A549 (cell line): ENCODE data around the gene KCNQ1. TPM values are rescaled to one million over a fixed set of nuclear protein-coding genes. Genes with fewer than 3 reads are reported as not detected.

Source experiments
- ATAC-seq, 2 experiments: fragments of 200-7000 bp in 1 of 2; fragments of >200 bp in 1 of 2; cut with Nextera tagmentation in 1 of 2; cut with Tn5 transposase in 1 of 2; 3 replicates each; pipeline versions ENCODE4 v1.8.0 to v1.9.1; 2018 to 2020; ENCODE audit warnings: mild to moderate bottlenecking in 1 of 2, moderate library complexity in 1 of 2
- CTCF ChIA-PET: fragments of 300-600 bp; sonication (Branson Sonifier 250); formaldehyde crosslinking; extraction: SDS; loops from one replicate; lab custom pipeline; 2021; ENCODE audit warnings: antibody characterized with exemption, inconsistent platforms; lab: Yijun Ruan, JAX
- POLR2A ChIA-PET: fragments of 350-600 bp; formaldehyde crosslinking; extraction: SDS; loops from one replicate; lab custom pipeline; 2021; ENCODE audit warnings: antibody characterized with exemption, inconsistent platforms; lab: Yijun Ruan, JAX
- DNase-seq, 2 experiments: peaks; one replicate each; pipeline versions ENCODE4 v3.0.0 to v3.0.0-alpha.2; 2011 to 2016; ENCODE audit warnings: low read depth in 1 of 2, low spot score in 1 of 2
- FAIRE-seq: peaks from 2 replicates; lab custom pipeline; 2011; peaks lifted over from hg19 to GRCh38; lab: Jason Lieb, UNC
- H3K27ac ChIP-seq, 2 experiments: fragments of >200 bp; sonication (Bioruptor Twin); formaldehyde crosslinking; 3 replicates each; pipeline ENCODE4 v1.5.1; 2016 to 2017
- H3K4me1 ChIP-seq: fragments of >200 bp; sonication (Bioruptor Twin); formaldehyde crosslinking; 3 replicates; pipeline ENCODE4 v1.6.1; 2016
- H3K4me2 ChIP-seq: fragments of >200 bp; sonication (Bioruptor Twin); formaldehyde crosslinking; 3 replicates; pipeline ENCODE4 v1.6.1; 2016
- H3K4me3 ChIP-seq: fragments of >200 bp; sonication (Bioruptor Twin); formaldehyde crosslinking; 3 replicates; pipeline ENCODE4 v1.5.1; 2016
- H3K9me3 ChIP-seq: fragments of >200 bp; sonication (Bioruptor Twin); formaldehyde crosslinking; 3 replicates; pipeline ENCODE4 v1.6.1; 2016
- BHLHE40 ChIP-seq: IDR thresholded peaks from 2 replicates; pipeline ENCODE4 v1.6.1; 2012; ENCODE audit warnings: low read depth, low read length, inconsistent platforms
- CEBPB ChIP-seq, 2 experiments: fragments of >200 bp in 1 of 2; sonication (Bioruptor Twin) in 1 of 2; formaldehyde crosslinking in 1 of 2; IDR thresholded peaks; 2 replicates each; pipeline ENCODE4 v1.6.1; 2012 to 2016
- E2F6 ChIP-seq: IDR thresholded peaks from 2 replicates; pipeline ENCODE4 v1.6.1; 2012; ENCODE audit warnings: low read depth, borderline replicate concordance
- EHF ChIP-seq: fragments of 250-450 bp; sonication (Bioruptor Pico); IDR thresholded peaks from 2 replicates; pipeline ENCODE4 v1.5.0; 2020; ENCODE audit warnings: mild to moderate bottlenecking
- EP300 ChIP-seq, 2 experiments: fragments of >200 bp; sonication (Bioruptor Twin); formaldehyde crosslinking; IDR thresholded peaks; 2 replicates in 1 of 2; 3 replicates in 1 of 2; pipeline ENCODE4 v1.6.1; 2016 to 2017
- FOSB ChIP-seq: fragments of 250-450 bp; sonication (Bioruptor Pico); IDR thresholded peaks from 2 replicates; pipeline ENCODE4 v1.5.0; 2020; ENCODE audit warnings: mild to moderate bottlenecking, moderate library complexity
- FOSL2 ChIP-seq, 2 experiments: fragments of 450-650 bp in 1 of 2; fragments of >200 bp in 1 of 2; sonication (Bioruptor Twin) in 1 of 2; formaldehyde crosslinking; IDR thresholded peaks; 2 replicates each; pipeline versions ENCODE4 v1.5.0 to v1.6.1; 2016 to 2020; ENCODE audit warnings: mild to moderate bottlenecking in 1 of 2, moderate library complexity in 1 of 2
- GATA3 ChIP-seq: IDR thresholded peaks from 2 replicates; pipeline ENCODE4 v1.6.1; 2012; ENCODE audit warnings: borderline replicate concordance
- HEYL ChIP-seq: fragments of 250-450 bp; sonication (Bioruptor Pico); IDR thresholded peaks from 2 replicates; pipeline ENCODE4 v1.8.0; 2021; ENCODE audit warnings: mild to moderate bottlenecking, moderate library complexity
- HOXA7 ChIP-seq: fragments of 250-450 bp; sonication (Bioruptor Pico); IDR thresholded peaks from 2 replicates; pipeline ENCODE4 v1.5.0; 2020; ENCODE audit warnings: mild to moderate bottlenecking, moderate library complexity
- JUNB ChIP-seq: fragments of >200 bp; sonication (Bioruptor Twin); formaldehyde crosslinking; IDR thresholded peaks from 2 replicates; pipeline ENCODE4 v1.6.1; 2016
- KDM1A ChIP-seq: fragments of 200-600 bp; sonication (generic); IDR thresholded peaks from 2 replicates; pipeline ENCODE4 v1.6.1; 2016; ENCODE audit warnings: low read depth, mild to moderate bottlenecking
- MAFK ChIP-seq: fragments of 450-650 bp; IDR thresholded peaks from 2 replicates; pipeline ENCODE4 v1.6.1; 2014; ENCODE audit not compliant: partially characterized antibody
- MAX ChIP-seq: IDR thresholded peaks from 2 replicates; pipeline ENCODE4 v1.6.1; 2012
- MAZ ChIP-seq: fragments of 150-350 bp; IDR thresholded peaks from 2 replicates; pipeline ENCODE4 v1.6.1; 2014; ENCODE audit warnings: antibody characterized with exemption, low read depth, low read length, borderline replicate concordance
- PBX3 ChIP-seq: IDR thresholded peaks from 2 replicates; pipeline ENCODE4 v1.6.1; 2012
- PHF8 ChIP-seq: fragments of 200-600 bp; sonication (generic); IDR thresholded peaks from 2 replicates; pipeline ENCODE4 v1.6.1; 2016; ENCODE audit warnings: low read depth, mild to moderate bottlenecking, antibody characterized with exemption, moderate library complexity, borderline replicate concordance
- POLR2AphosphoS2 ChIP-seq: conservative IDR thresholded peaks from 2 replicates; pipeline ENCODE4 v1.6.1; 2012; ENCODE audit warnings: low read length, improper control_type of control experiment, inconsistent platforms
- RAD21 ChIP-seq, 2 experiments: fragments of >200 bp in 1 of 2; sonication (Bioruptor Twin) in 1 of 2; formaldehyde crosslinking in 1 of 2; IDR thresholded peaks in 1 of 2; conservative IDR thresholded peaks in 1 of 2; 2 replicates in 1 of 2; 3 replicates in 1 of 2; pipeline ENCODE4 v1.6.1; 2012 to 2018; ENCODE audit warnings: inconsistent platforms in 1 of 2
- RFX5 ChIP-seq: fragments of 450-650 bp; IDR thresholded peaks from 2 replicates; pipeline ENCODE4 v1.7.1; 2014; ENCODE audit warnings: antibody characterized with exemption, mild to moderate bottlenecking, moderate library complexity
- SMC3 ChIP-seq: fragments of >200 bp; sonication (Bioruptor Twin); formaldehyde crosslinking; IDR thresholded peaks from 3 replicates; pipeline ENCODE4 v1.6.1; 2018; ENCODE audit warnings: inconsistent platforms
- ZC3H11A ChIP-seq: fragments of 450-650 bp; IDR thresholded peaks from 2 replicates; pipeline ENCODE4 v1.6.1; 2014; ENCODE audit warnings: antibody characterized with exemption, mild to moderate bottlenecking
- ZFP36 ChIP-seq: fragments of 450-650 bp; IDR thresholded peaks from 2 replicates; pipeline ENCODE4 v1.6.1; 2014; ENCODE audit warnings: borderline replicate concordance; ENCODE audit not compliant: partially characterized antibody
- ZNF302 ChIP-seq: fragments of 250-450 bp; sonication (Bioruptor Pico); IDR thresholded peaks from 2 replicates; pipeline ENCODE4 v1.9.0; 2021; ENCODE audit warnings: inconsistent platforms, mild to moderate bottlenecking, moderate library complexity
- WGBS: methylation state at CpG from one replicate; pipeline ENCODE4 v1.1.6; 2017; ENCODE audit errors: missing lambda C conversion rate; 5-methylcytosine and 5-hydroxymethylcytosine counted together
- polyA plus RNA-seq, 4 experiments: library from polyadenylated mRNA; depleted of rRNA in 3 of 4; stranded (reverse); fragments of >200 nt; fragmentation: RNase III in 1 of 4; extraction: RNeasy Plus Mini Kit Qiagen cat#74134 plus additional on column Dnase treatment in 1 of 4; gene quantifications; 2 replicates in 3 of 4; 3 replicates in 1 of 4; pipeline ENCODE4 v1.2.3, GENCODE V29; 2011 to 2017
- TF ChIP-seq, protein P1 (sequence below): fragments of 450-650 bp; IDR thresholded peaks from 2 replicates; pipeline ENCODE4 v1.6.1; 2014; ENCODE audit warnings: antibody characterized with exemption
- TF ChIP-seq, protein P2 (sequence below): fragments of 250-450 bp; sonication (Bioruptor Pico); IDR thresholded peaks from 2 replicates; pipeline ENCODE4 v1.5.0; 2021; ENCODE audit warnings: mild to moderate bottlenecking, moderate library complexity, borderline replicate concordance

Gene KCNQ1
- polyA plus RNA-seq, 2 of the 4 experiments (the other 2 are of a cell fraction) = 0.14 to 0.17 TPM

DNA sequence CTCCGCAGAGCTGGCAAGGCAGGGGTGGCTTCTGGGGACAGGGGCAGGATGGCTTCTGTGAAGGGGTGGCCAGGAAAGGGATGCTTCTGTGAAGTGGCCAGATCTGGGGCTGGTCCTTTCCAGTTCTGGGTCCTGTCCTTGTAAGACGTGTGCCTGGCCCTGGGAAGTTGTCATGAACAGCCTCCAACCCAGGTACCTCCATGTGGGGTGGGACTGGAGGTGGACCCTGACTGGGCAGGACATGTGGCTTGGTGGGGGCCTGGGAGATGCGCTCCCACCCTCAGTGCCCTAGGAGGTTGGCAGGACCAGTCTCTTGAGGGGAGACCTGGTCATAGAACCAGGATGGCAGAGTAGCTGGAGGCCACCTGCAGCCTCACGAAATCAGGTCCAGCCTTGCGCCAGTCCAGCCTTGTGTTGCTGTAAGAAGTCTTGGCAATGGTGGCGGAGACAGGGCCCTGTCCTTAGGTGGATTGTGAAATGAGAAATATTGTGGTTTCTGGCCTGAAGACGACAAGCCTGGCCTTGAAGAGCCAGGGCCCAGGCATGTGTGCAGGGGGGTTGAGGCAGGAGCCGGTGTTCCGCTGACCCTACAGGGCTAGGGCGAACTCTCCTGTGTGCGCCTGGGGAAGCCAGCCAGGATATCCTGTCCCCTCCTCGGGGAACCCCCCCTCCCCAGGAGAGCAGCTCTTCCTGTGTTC, 2.6 kb downstream of the KCNQ1 start (continued):
- TF ChIP-seq E2F6 = no peak

GRCh38 chr11:2447951-2448650, 3.3 kb downstream of the KCNQ1 start:
- ChIA-PET POLR2A (no interaction called here), CTCF (interaction anchor here (1.2 to 2.8 kb wide), 3 partner anchors 19 to 84 kb away, joined by 3 to 15 read pairs (median 10); no protein-coding TSS in a partner anchor)
- Histone ChIP-seq H3K27ac (no peak overlapping the region), H3K9me3 (peaks cover 10% of the 10 kb centered on the region), H3K4me3 (no peak overlapping the region), H3K4me1 (peaks cover 6% of the 10 kb centered on the region), H3K4me2 (no peak overlapping the region)
- no peak for ATAC-seq
- WGBS = 49% methylated on average over 9 of the region's 10 CpGs
- DNase-seq = no peak
- no peak for FAIRE-seq
- TF ChIP-seq BHLHE40 (no peak), HEYL (CRISPR knock-in tag) (no peak), FOSB (CRISPR knock-in tag) (no peak), EHF (no peak), CEBPB (IDR thresholded peaks at IDR 0.05) (no peak), POLR2AphosphoS2 (no peak), EP300 (IDR thresholded peaks at IDR 0.05) (no peak), ZFP36 (no peak), PBX3 (no peak), MAZ (no peak), GATA3 (no peak), ZC3H11A (no peak), KDM1A (no peak), MAFK (no peak), JUNB (no peak), PHF8 (no peak), MAX (no peak)
- TF ChIP-seq, protein P1, sequence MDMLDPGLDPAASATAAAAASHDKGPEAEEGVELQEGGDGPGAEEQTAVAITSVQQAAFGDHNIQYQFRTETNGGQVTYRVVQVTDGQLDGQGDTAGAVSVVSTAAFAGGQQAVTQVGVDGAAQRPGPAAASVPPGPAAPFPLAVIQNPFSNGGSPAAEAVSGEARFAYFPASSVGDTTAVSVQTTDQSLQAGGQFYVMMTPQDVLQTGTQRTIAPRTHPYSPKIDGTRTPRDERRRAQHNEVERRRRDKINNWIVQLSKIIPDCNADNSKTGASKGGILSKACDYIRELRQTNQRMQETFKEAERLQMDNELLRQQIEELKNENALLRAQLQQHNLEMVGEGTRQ = no peak

DNA sequence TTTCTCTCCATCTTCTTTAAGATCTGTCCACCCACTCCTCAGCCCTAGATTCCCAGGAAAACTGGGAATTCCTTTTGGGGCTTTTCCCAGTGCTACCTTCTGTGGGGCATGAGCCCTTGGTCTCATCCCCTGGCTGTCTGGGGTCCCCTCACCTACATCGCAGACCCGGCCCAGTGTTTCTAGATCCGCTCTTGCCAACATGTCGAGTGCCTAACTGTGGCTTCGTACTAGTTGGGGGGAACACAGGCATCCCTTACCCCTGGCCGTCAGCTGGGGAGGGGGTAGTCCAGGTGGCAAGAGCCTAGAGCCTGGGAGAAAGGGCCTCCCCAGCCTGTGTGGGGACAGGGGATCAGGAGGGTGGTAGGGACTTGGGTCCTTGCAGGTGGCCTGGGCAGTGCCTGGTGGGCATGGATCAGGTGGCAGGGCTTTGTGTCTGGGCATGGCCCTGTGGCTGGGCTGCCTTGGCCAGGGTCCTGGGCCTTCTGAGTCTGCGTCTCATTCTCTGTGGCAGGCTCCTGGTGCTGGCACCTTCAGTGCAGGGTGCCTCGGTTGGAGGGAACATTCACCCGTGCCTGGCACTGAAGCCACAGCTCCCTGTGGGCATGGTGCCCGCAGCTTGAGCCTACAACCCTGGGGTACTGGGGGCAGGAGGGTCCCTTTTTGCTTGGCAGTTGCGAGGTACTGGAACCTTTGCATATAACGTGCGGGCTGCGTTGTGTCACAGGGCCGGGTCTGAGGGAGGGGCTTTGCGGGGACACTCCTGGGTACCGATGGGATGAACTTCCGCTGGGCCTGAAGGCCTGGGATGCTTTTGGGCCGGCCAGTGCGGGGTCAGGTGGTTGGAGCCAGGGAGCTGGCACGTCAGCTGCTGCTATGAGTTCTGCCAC, 4.1 kb downstream of the KCNQ1 start:
- DNase-seq (no peak), ATAC-seq (no peak), FAIRE-seq (no peak)
- Histone ChIP-seq H3K27ac (no peak overlapping the region), H3K4me3 (no peak overlapping the region), H3K9me3 (peaks cover 2% of the 10 kb centered on the region; the same call in 1 of the 3 replicates), H3K4me1 (peaks cover 5% of the 10 kb centered on the region), H3K4me2 (no peak overlapping the region)
- ChIA-PET POLR2A (no interaction called here), CTCF (interaction anchor here (0.9 to 2.8 kb wide), 6 partner anchors 10 to 150 kb away, joined by 3 to 15 read pairs (median 3); no protein-coding TSS in a partner anchor)
- TF ChIP-seq FOSL2 (IDR thresholded peaks at IDR 0.05) (no peak), FOSL2 (CRISPR knock-in tag; IDR thresholded peaks at IDR 0.05) (no peak), MAZ (no peak), GATA3 (no peak), HOXA7 (CRISPR knock-in tag) (no peak), RAD21 (conservative IDR thresholded peaks at IDR 0.05 in 1 of 2, IDR thresholded peaks at IDR 0.05 in 1 of 2) (no peak), MAX (no peak), JUNB (no peak), ZNF302 (CRISPR knock-in tag) (no peak), RFX5 (no peak), SMC3 (no peak)
- TF ChIP-seq, protein P2, sequence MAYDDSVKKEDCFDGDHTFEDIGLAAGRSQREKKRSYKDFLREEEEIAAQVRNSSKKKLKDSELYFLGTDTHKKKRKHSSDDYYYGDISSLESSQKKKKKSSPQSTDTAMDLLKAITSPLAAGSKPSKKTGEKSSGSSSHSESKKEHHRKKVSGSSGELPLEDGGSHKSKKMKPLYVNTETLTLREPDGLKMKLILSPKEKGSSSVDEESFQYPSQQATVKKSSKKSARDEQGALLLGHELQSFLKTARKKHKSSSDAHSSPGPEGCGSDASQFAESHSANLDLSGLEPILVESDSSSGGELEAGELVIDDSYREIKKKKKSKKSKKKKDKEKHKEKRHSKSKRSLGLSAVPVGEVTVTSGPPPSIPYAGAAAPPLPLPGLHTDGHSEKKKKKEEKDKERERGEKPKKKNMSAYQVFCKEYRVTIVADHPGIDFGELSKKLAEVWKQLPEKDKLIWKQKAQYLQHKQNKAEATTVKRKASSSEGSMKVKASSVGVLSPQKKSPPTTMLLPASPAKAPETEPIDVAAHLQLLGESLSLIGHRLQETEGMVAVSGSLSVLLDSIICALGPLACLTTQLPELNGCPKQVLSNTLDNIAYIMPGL (CRISPR knock-in tag) = no peak
- 45% methylated on average over 19 of the region's 21 CpGs for WGBS
